Activated naive CD4-positive, alpha-beta T cell treated with anti-CD3 and anti-CD28 coated beads for 36 hours (primary cell): ENCODE measurements around the gene NF1. TPM values are rescaled to one million over a fixed set of nuclear protein-coding genes. Genes with fewer than 3 reads are reported as not detected.

Experiments
- CTCF ChIA-PET: fragments of 350-600 bp; sonication (Branson Sonifier 250); formaldehyde crosslinking; loops from one replicate; lab custom pipeline; 2021; ENCODE audit warnings: antibody characterized with exemption; lab: Charles Lee
- DNase-seq: peaks from one replicate; pipeline ENCODE4 v3.0.0-alpha.2; 2020
- H3K27ac Mint-ChIP-seq: one replicate; pipeline ENCODE4 v1.8.0; 2021; ENCODE audit warnings: mild to moderate bottlenecking, mixed read lengths
- H3K27me3 Mint-ChIP-seq: one replicate; pipeline ENCODE4 v1.8.0; 2021; ENCODE audit warnings: low read depth, mixed read lengths
- H3K36me3 Mint-ChIP-seq: one replicate; pipeline ENCODE4 v1.8.0; 2021; ENCODE audit warnings: low read depth, mixed read lengths
- H3K4me1 Mint-ChIP-seq: one replicate; pipeline ENCODE4 v1.8.0; 2021; ENCODE audit warnings: low read depth, mixed read lengths
- H3K4me3 Mint-ChIP-seq: one replicate; pipeline ENCODE4 v1.8.0; 2021; ENCODE audit warnings: mild to moderate bottlenecking, moderate library complexity, mixed read lengths
- H3K9me3 Mint-ChIP-seq: one replicate; pipeline ENCODE4 v1.8.0; 2021; ENCODE audit warnings: mixed read lengths
- intact Hi-C: fragments of 100-400 bp; cut with micrococcal nuclease; formaldehyde crosslinking; loops from one replicate; pipeline ENCODE4 v1.15.1; 2023
- total RNA-seq, 2 experiments: library from RNA; stranded (reverse); gene quantifications; one replicate each; pipeline ENCODE4 v1.2.3, GENCODE V29; 2021

NF1 gene
- total RNA-seq, 2 experiments from 2014 or later = 19.5 to 22.8 TPM

DNA sequence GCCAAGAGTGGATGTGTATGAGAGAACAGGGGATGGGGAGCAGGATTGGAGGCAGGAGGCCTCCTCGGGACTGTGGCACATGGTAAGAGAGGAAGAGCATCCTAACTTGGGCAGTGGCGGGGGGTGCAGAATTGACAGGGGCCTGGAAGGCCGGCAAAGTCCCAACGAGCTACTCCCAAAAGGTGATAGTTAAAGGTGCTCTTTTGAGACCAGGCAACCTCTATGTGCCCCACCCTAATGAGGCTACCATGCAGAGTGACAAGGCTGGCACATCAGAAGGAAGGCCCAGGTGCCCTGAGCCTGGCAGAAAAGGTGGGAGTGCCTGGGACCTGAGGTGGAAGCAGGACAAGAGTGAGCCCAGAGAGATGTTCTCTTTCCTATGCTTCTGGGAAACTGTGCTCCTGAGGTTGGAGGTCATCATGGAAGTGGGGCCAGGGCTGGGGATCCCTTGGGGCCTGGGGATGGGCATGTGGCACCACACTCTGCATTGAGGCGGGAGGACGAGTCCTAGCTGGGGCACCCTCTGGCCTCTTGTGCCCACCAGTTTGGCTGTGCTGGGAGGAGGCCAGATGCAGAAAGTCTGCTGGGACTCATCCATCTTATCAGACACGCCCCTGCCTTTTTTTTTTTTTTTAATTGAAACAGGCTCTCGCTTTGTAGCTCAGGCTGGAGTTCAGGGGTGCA lies 302.6 kb downstream of the NF1 start:
- Mint-ChIP-seq H3K9me3 (no peaks in the 10 kb centered on the region), H3K4me3 (no peak overlapping the region), H3K36me3 (no peaks in the 10 kb centered on the region), H3K27ac (no peak overlapping the region), H3K27me3 (peaks cover 31% of the 10 kb centered on the region), H3K4me1 (peaks cover 2% of the 10 kb centered on the region)
- CTCF ChIA-PET = interaction anchor here (1.0 kb wide), 1 partner anchor 8 kb away, joined by 3 read pairs; no protein-coding TSS in a partner anchor
- no peak for DNase-seq
- intact Hi-C loops = no loop called here

DNA sequence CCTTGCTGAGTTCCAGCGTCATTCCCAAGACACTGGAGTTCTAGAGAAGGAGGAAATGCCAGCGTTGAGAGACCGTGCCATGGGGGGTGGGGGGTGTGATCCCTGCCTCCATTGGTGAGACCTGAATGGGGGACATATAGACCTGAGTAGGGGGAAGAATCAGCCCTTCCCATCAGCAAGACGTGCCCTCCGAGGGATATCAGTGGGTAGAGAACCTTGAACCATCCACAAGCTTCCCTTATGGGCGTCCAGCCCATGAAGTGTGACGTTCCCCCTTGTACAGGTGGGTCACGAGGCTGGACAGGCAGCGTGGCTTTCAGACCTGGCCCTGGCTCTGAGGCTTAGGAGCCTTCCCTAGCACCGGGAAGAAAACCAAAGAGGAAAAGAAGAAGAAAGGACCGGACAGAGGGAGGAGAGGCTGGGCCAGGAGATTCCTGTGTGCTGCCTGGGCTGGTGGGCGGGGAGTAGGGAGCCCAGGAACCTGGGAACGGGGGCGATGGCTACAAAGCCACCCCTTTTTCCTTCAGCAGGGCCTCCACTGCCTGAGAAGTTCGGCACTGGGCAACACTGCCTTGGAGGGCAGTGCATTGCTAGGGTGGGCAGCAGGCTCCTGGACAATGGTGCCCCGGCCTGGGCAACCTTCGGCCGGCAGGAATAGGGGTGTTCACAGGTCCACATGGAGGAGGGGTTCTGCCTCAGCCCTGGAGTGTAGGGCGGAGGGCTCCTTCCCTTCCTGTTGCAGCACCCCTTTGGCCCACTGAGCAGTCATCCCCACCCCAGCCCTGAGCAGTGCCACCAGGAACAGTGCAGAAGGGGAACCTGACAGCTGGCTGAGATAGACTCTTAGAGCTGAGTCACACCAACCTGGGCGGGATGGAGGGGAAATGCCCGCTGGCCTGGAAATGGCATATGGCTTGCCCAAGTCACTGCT lies 303.9 kb downstream of the NF1 start:
- Mint-ChIP-seq H3K4me3 (no peak overlapping the region), H3K27me3 (peaks cover 19% of the 10 kb centered on the region), H3K9me3 (no peaks in the 10 kb centered on the region), H3K27ac (peak overlapping the region; percentile 65), H3K36me3 (no peaks in the 10 kb centered on the region), H3K4me1 (no peaks in the 10 kb centered on the region)
- CTCF ChIA-PET = interaction anchor here (1.0 kb wide), 1 partner anchor 9 kb away, joined by 3 read pairs; no protein-coding TSS in a partner anchor
- intact Hi-C loops = no loop called here
- no peak for DNase-seq

DNA sequence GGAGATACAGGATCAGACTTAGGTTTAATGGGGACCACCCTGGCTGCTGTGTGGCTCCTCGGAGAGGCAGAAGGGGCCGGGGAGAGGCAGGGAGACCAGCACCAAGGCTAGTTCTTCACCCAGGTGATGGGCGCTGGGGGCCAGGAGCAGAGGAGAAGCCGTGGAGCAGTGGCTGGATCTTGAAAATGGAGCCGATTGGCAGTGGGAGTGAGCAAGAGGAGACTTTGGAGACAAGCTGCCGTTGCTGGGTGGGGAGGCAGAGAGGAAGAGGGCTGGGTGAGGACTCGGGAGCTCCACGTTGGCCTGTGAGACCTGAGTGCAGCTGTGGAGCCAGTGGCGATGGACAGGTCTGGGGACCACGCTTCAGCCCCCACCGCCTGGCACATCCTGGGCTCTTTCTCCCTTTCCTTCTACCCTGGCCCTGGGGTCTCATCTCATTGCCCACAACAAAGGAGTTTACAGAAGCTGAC lies 305.7 kb downstream of the NF1 start:
- H3K36me3 Mint-ChIP-seq = no peaks in the 10 kb centered on the region
- no peaks in the 10 kb centered on the region for H3K9me3 Mint-ChIP-seq
- CTCF ChIA-PET = no interaction called here
- peaks cover 7% of the 10 kb centered on the region for H3K27me3 Mint-ChIP-seq
- intact Hi-C loops = no loop called here
- H3K4me3 Mint-ChIP-seq = no peak overlapping the region
- no peak overlapping the region for H3K27ac Mint-ChIP-seq
- no peaks in the 10 kb centered on the region for H3K4me1 Mint-ChIP-seq
- no peak for DNase-seq

DNA sequence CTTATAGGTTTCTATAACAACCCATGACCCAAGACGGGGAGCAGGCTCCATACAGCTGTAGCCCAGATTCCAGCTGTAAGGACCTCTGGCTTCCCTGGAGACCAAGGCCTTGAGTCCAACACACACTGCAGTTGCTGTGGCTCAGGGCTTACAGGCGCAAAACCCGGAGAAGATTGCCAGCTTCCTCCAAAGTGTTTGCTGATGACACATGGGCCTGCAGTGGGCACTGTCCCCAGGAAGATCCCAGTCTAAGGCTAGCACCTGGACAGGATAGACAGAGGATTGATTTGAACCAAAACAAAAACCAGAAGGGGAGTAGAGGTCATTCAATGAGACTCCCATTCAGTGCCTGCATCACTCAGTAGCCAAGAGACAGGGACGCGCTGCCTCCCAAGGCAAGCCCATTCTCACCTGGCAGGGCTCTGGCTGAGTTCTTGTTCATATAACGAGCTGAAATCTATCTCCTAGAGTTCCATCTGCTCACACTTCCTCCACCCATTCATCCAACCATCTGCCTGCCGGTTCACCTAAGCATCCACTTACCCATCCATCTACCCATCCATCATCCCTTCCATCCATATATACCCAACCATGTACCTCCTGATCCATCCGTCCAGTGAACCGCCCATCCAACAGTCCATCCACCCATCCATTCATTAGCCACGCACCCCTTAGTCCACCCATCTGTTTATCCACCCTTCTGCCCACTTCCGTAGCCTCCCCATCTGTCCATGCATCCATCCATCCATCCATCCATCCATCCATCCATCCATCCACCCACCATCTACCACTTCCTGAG lies 306.9 kb downstream of the NF1 start:
- no peak overlapping the region for H3K4me3 Mint-ChIP-seq
- H3K27ac Mint-ChIP-seq = no peak overlapping the region
- H3K27me3 Mint-ChIP-seq = peaks cover 3% of the 10 kb centered on the region
- intact Hi-C loops = no loop called here
- H3K36me3 Mint-ChIP-seq = no peaks in the 10 kb centered on the region
- no peaks in the 10 kb centered on the region for H3K9me3 Mint-ChIP-seq
- CTCF ChIA-PET = interaction anchor here (0.6 to 0.7 kb wide), 3 partner anchors 138 to 650 kb away, joined by 3 read pairs; no protein-coding TSS in a partner anchor
- H3K4me1 Mint-ChIP-seq = no peaks in the 10 kb centered on the region
- no peak for DNase-seq

DNA sequence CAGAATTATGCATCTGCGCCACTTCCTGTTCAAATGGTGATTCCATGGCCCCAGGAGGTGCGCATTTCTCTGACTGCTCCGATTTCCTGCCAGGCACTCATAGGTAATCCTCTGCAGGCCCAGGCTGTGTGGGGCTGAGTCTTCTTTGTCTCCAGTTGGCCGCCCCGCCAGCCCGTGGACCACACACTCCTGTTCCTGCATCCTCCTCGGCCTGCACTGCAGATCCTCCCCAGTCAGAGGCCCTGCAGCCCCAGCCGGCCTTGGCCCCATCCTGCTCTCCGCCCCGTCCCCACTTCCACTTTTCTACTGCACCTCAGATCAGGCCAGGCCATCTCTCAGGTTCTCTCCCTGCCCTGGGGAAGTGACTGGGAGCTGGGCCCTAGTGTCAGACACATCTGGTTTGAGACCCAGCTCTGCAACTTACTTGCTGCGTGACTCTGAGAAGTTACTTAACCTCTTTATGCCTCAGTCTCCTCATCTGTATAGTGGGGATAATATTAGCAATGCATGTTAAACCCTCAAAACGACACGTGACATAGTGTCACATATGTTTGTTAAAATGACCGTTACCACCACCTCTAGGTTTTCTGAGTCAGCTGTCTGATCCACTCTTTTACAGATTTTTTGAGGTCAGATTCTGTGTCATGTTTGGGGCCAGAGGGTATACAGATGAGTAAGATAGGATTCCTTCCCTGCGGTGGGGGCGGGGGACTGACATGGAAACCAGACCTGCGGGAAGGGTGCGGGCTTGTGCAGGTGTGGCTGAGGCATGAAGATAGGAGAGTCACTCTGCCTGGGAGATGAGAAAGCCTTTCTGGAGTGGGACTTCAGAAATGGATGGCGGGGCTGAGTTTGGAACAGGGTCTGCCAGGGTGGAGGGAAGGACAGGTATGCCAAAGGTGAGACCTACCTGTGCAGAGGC lies 309.5 kb downstream of the NF1 start:
- Mint-ChIP-seq H3K27me3 (no peaks in the 10 kb centered on the region), H3K27ac (no peak overlapping the region), H3K36me3 (no peaks in the 10 kb centered on the region), H3K9me3 (no peaks in the 10 kb centered on the region), H3K4me3 (no peak overlapping the region), H3K4me1 (no peaks in the 10 kb centered on the region)
- CTCF ChIA-PET = no interaction called here
- no peak for DNase-seq
- intact Hi-C loops = no loop called here

DNA sequence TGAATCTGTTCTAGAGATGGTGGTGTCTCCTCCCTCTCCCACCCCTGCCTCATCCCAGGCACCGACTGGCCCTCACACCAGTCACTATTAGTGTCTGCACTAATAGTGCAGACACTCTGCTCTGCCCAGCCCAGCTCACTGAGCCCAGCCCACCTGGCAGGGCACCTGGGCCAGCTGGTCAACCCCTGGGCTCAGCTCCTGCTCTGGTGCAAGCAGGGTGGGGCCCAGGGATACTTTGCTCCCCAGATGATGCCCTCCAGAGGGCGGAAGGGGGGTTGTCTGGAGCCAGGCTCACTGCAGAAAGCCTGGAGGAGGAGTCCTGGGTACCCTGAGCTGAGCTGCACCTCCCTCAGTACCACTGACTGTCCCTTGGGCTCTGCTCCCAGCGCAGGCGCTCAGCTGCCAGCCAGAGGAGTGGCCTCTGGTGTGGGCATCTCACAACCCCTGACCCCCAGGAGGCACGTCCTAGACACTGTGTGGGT lies 311.2 kb downstream of the NF1 start:
- intact Hi-C loops = no loop called here
- no peaks in the 10 kb centered on the region for H3K36me3 Mint-ChIP-seq
- no peaks in the 10 kb centered on the region for H3K27me3 Mint-ChIP-seq
- CTCF ChIA-PET = no interaction called here
- no peaks in the 10 kb centered on the region for H3K4me1 Mint-ChIP-seq
- no peak overlapping the region for H3K4me3 Mint-ChIP-seq
- H3K9me3 Mint-ChIP-seq = no peaks in the 10 kb centered on the region
- DNase-seq = no peak
- H3K27ac Mint-ChIP-seq = no peak overlapping the region

DNA sequence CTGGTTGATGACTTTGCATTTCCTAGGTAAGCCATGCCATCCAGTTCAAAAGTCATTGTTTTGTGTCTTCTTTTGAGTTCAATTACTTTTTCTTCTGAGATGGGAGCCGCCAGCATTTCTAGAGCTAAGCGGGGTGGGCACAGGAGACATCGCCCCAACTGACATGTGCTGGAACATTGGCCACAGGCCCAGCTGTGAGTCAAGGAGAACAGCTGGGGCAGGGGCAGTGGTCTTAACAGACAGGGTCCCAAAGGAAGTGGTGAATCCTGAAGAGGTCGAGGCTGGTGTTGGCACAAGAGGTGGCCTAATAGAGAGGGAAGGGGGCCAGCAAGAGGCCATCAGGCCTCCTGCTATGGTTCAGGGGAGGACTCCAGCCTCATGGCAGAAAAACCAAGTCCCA lies 313.8 kb downstream of the NF1 start:
- CTCF ChIA-PET = interaction anchor here (0.6 kb wide), 2 partner anchors 401 to 472 kb away, joined by 4 to 7 read pairs; no protein-coding TSS in a partner anchor

DNA sequence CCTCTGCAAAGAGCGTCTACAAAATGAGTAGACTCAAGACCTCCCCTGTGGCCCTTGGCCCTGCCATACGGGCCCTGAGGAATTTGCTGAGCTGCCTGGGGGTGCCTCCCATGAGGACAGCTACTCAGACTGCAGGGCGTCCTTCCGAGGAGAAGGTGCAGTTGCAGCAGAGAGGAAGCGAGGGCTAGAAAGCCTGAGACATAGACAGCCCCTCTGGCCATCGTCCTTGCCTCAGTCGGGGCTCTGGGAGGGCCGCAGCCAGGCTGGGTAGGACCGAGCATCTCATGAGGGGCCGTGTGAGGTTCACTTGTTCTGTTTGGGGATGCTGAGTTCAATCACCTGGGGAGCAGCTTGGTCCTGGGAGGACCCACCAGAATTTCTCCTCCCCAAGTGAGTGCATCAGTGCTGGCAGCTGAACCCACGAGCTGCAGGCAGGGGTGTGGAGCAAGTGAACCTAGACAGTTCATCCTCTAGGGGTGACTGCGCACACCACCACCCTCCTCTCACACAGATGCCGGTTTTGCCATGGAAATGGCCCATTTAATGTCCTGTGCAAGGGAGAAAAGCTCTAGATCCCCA lies 317.0 kb downstream of the NF1 start:
- intact Hi-C loops = no loop called here
- no peaks in the 10 kb centered on the region for H3K4me1 Mint-ChIP-seq
- no peak overlapping the region for H3K4me3 Mint-ChIP-seq
- DNase-seq = no peak
- no peaks in the 10 kb centered on the region for H3K9me3 Mint-ChIP-seq
- CTCF ChIA-PET = interaction anchor here (0.6 kb wide), 1 partner anchor 92 kb away, joined by 3 read pairs; no protein-coding TSS in a partner anchor
- H3K36me3 Mint-ChIP-seq = no peaks in the 10 kb centered on the region
- H3K27ac Mint-ChIP-seq = no peak overlapping the region
- no peaks in the 10 kb centered on the region for H3K27me3 Mint-ChIP-seq

More for the DNA sequence above, 313.8 kb downstream of the NF1 start:
- H3K27me3 Mint-ChIP-seq = no peaks in the 10 kb centered on the region
- no peak overlapping the region for H3K27ac Mint-ChIP-seq
- H3K4me3 Mint-ChIP-seq = no peak overlapping the region
- H3K9me3 Mint-ChIP-seq = no peaks in the 10 kb centered on the region
- intact Hi-C loops = no loop called here
- no peaks in the 10 kb centered on the region for H3K4me1 Mint-ChIP-seq
- no peaks in the 10 kb centered on the region for H3K36me3 Mint-ChIP-seq
- no peak for DNase-seq

DNA sequence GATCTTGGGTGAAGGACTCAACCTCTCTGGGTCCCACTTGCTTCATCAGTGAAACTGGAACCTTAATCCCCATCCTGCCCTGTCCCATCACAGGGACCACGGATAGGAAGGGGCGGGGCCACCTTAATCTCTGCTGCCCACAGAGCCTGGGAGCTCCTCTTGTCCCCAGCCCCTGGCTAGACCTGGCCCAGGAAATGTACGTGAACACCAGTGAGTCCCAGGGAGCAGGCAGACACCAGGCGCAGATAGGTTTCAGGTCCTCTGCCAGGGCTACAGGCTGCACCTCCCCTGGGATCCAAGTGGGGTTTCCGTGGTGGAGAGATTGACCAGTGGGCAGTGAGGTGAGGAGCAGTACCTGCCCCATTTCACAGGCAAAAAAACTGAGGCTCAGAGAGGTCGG lies 317.7 kb downstream of the NF1 start:
- intact Hi-C loops = no loop called here
- no peak overlapping the region for H3K27ac Mint-ChIP-seq
- no peaks in the 10 kb centered on the region for H3K36me3 Mint-ChIP-seq
- H3K4me3 Mint-ChIP-seq = no peak overlapping the region
- no peaks in the 10 kb centered on the region for H3K4me1 Mint-ChIP-seq
- H3K27me3 Mint-ChIP-seq = no peaks in the 10 kb centered on the region
- no peak for DNase-seq
- no peaks in the 10 kb centered on the region for H3K9me3 Mint-ChIP-seq
- CTCF ChIA-PET = no interaction called here

DNA sequence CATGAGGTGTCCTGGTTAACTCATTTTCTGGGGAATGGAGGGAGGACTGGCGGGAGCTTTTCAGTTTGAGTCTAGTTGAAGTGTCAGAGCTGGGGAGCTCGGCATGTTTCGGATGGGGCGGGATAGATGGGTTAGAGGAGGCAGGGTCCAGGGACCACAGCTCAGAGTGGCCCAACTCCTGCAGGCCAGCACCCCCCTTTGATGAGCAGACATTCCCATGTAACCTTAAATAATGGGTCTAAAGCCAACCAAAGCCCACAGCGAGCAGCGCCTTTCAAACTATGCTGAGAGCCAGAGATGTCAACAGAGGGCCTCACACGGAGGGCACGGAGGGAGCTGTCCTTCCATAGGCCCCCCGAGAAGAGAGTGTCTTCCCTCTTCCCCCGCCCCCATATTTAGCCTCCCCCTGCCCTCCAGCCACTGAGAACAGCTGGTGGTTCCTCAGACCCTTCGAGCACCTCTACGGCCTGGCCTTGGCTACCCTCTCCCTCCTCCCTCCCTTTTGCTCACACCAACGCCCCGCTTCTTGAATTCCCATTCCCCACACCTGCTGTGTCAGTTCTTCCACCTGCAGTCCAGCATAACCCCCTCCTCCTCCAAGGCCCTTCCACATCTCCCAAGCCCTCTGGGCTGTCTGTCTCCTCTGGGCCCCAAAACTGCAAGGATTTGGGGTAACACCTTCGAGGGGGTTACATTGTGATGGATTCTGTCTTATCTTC lies 318.5 kb downstream of the NF1 start:
- no peak overlapping the region for H3K4me3 Mint-ChIP-seq
- H3K36me3 Mint-ChIP-seq = no peaks in the 10 kb centered on the region
- H3K9me3 Mint-ChIP-seq = no peaks in the 10 kb centered on the region
- DNase-seq = no peak
- intact Hi-C loops = no loop called here
- CTCF ChIA-PET = interaction anchor here (0.6 kb wide), 1 partner anchor 11 kb away, joined by 3 read pairs; no protein-coding TSS in a partner anchor
- H3K27ac Mint-ChIP-seq = no peak overlapping the region
- H3K4me1 Mint-ChIP-seq = no peaks in the 10 kb centered on the region
- H3K27me3 Mint-ChIP-seq = no peaks in the 10 kb centered on the region
